Chondrocyte (in vitro differentiated cells): ENCODE results near the gene PHC3. TPM values are rescaled to one million over a fixed set of nuclear protein-coding genes. Genes with fewer than 3 reads are reported as not detected.
A peak's percentile ranks its signal among the peaks of the same experiment; 100 is the strongest.

Experiments
- DNase-seq: peaks from one replicate; pipeline ENCODE4 v3.0.0; 2021; ENCODE audit warnings: mixed read lengths, low spot score
- H3K27ac Mint-ChIP-seq: one replicate; pipeline ENCODE4 v1.8.0; 2021; ENCODE audit warnings: mild to moderate bottlenecking, moderate library complexity, mixed read lengths; ENCODE audit not compliant: unreplicated experiment
- H3K27me3 Mint-ChIP-seq: 2 replicates; pipeline ENCODE4 v1.8.0; 2021; ENCODE audit warnings: low read depth, mixed read lengths
- H3K36me3 Mint-ChIP-seq: 2 replicates; pipeline ENCODE4 v1.8.0; 2021; ENCODE audit warnings: low read depth, mixed read lengths
- H3K4me1 Mint-ChIP-seq: 2 replicates; pipeline ENCODE4 v1.8.0; 2021; ENCODE audit warnings: low read depth, mild to moderate bottlenecking, mixed read lengths
- H3K4me3 Mint-ChIP-seq: one replicate; pipeline ENCODE4 v1.8.0; 2021; ENCODE audit warnings: mild to moderate bottlenecking, moderate library complexity, mixed read lengths; ENCODE audit not compliant: unreplicated experiment
- H3K9me3 Mint-ChIP-seq: 2 replicates; pipeline ENCODE4 v1.8.0; 2021; ENCODE audit warnings: low read depth, mixed read lengths
- total RNA-seq: library from RNA; stranded (reverse); gene quantifications from 3 replicates; pipeline ENCODE4 v1.2.1, GENCODE V29; 2021
- TF ChIP-seq, protein P1 (sequence below): fragments of 200-600 bp; sonication (generic); IDR thresholded peaks from 2 replicates; pipeline ENCODE4 v1.5.0; 2021; ENCODE audit warnings: antibody characterized with exemption, mild to moderate bottlenecking, moderate library complexity

PHC3 gene
- total RNA-seq, 1 donor from 2014 or later, result 45.8 TPM

DNA sequence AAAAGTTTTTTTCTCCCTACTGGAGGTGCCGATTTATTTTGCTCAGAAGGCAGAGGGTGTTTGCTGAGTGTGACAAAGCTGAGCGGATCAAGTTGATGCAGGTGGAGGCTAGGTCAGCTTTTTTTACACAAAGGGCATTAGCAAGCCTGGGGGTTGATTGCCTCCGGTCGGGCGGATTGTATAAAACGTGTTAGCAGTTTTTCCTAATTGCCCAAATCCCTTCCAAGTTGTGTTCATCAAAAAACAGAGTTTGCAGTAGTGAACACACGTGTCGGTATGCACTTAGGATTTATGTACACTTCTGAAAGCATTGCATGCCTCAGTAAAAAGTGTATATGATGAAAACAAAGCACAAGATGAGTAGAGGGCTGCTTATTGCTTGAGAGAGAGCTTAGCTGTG, 141.1 kb downstream of the PHC3 start:
- Mint-ChIP-seq H3K36me3 (peaks cover 7% of the 10 kb centered on the region), H3K27me3 (peaks cover 58% of the 10 kb centered on the region), H3K27ac (no peak overlapping the region), H3K4me3 (no peak overlapping the region), H3K4me1 (peaks cover 3% of the 10 kb centered on the region), H3K9me3 (no peaks in the 10 kb centered on the region)
- TF ChIP-seq, protein P1, sequence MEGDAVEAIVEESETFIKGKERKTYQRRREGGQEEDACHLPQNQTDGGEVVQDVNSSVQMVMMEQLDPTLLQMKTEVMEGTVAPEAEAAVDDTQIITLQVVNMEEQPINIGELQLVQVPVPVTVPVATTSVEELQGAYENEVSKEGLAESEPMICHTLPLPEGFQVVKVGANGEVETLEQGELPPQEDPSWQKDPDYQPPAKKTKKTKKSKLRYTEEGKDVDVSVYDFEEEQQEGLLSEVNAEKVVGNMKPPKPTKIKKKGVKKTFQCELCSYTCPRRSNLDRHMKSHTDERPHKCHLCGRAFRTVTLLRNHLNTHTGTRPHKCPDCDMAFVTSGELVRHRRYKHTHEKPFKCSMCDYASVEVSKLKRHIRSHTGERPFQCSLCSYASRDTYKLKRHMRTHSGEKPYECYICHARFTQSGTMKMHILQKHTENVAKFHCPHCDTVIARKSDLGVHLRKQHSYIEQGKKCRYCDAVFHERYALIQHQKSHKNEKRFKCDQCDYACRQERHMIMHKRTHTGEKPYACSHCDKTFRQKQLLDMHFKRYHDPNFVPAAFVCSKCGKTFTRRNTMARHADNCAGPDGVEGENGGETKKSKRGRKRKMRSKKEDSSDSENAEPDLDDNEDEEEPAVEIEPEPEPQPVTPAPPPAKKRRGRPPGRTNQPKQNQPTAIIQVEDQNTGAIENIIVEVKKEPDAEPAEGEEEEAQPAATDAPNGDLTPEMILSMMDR, result no peak
- no peak for DNase-seq

DNA sequence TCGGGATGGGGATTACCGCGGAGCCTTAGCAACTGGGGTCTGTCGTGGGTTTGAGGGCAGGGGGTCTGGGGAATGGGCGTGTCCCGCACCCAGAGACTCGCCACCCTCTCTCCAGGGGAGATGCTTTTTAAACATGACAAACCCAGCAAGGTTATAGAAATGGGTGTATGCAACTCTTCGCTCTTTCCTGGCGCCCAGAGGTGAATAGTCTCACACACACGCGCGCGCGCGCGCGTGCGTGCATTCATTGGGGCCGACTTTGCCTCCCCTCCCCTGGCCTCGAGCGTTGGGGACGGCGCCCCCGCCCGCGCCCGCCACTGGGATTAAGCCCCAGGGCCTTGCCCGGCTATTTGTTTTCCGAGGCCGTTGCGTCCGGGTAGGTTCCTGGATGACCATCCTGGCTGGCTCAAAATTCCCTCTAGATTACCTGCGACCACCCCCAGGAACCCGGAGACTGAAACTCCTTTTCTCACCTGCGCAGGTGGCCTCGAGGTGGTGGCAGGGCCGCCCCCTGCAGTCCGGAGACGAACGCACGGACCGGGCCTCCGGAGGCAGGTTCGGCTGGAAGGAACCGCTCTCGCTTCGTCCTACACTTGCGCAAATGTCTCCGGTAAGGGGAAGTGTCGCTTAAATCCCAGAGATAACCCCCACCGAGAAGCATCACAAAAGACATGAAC, 143.0 kb downstream of the PHC3 start:
- TF ChIP-seq, protein P1, result peak; percentile 19
- H3K4me3 Mint-ChIP-seq, result peak overlapping the region; percentile 70
- DNase-seq, result no peak
- no peak overlapping the region for H3K27ac Mint-ChIP-seq
- H3K36me3 Mint-ChIP-seq, result peaks cover 5% of the 10 kb centered on the region
- H3K9me3 Mint-ChIP-seq, result no peaks in the 10 kb centered on the region
- H3K27me3 Mint-ChIP-seq, result peaks cover 50% of the 10 kb centered on the region
- H3K4me1 Mint-ChIP-seq, result peaks cover 3% of the 10 kb centered on the region

Other genes starting within 250 kb of the PHC3 start
- gene SEC62, start 214.9 kb downstream of the PHC3 start, total RNA-seq, result 99.2 to 128 TPM (median 106 TPM) in 3 replicates
- 0.37 to 0.60 TPM (median 0.49 TPM) in 3 replicates for gene GPR160, start 143.7 kb downstream of the PHC3 start, total RNA-seq
- 36.7 to 59.8 TPM (median 55.4 TPM) in 3 replicates for gene PRKCI, start 40.7 kb upstream of the PHC3 start, total RNA-seq
- 94.0 to 177 TPM (median 96.0 TPM) in 3 replicates for gene SKIL, start 176.0 kb upstream of the PHC3 start, total RNA-seq
- 0.51 to 2.5 TPM (median 0.62 TPM) in 3 replicates for gene CLDN11, start 237.1 kb upstream of the PHC3 start, total RNA-seq